GM21619 (cell line): ENCODE measurements around the gene PPP1R12C.
A peak's percentile ranks its signal among the peaks of the same experiment; 100 is the strongest.

Experiments
- ATAC-seq: cut with Tn5 transposase; IDR thresholded peaks from one replicate; pipeline ENCODE4 v1.9.1; 2021; ENCODE audit not compliant: unreplicated experiment

The PPP1R12C gene

DNA sequence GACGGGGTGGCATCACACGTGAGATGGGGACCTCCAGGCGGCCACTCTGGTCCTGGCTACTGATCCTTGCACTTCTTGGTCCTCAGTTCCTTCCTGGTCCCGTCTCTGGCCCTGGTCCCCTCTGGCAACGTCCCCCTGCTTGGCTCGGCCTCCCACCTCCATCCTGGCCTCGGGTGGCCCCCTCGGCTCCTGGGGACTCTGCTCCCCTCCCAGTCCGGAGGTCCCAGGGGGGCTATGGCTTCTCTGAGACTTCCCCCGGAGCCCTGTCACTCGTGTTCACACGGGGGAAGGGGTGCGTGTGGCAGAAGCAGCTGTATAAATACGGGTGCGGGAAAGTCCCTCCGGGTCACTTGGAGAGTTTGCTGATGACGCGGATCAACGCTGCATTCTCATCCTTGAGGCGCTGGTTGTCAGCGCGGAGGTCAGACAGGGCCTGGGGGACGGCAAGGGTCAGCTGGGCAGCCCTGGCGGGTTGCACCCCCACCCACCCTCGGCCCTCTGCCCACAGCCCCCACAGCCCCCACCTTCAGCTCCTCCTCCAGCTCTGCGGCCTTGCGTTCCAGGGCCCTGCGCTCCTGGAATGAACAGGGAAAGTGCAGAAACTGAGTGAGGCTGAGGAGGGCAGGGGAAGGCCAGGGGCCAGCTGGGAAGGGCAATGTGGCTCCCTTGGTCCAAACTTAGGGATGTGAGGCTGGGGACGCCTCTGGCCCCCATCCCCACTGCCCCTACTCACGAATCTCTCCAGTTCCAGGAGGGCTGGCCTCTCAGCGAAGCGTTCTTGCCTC, 26.1 kb downstream of the PPP1R12C start:
- ATAC-seq, result no peak

DNA sequence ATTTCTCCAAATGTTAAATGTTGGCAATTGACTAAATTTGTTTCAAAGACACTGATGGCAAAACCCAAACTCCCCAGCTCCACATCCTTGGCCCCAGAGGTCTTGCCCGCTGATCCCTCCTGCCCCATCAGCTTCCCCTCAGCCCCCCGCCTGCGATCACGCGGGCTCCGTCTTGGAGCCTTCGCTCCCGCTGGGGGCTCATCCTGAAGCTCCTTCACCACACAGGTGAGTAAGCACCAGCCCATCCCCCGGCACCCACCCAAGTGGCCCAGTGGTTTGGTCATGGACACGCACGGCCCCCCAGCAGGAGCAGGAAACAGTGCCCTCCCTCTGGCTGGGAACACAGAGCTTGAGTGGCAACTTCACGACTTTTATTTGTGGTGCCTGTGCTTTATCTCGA, 26.9 kb downstream of the PPP1R12C start:
- no peak for ATAC-seq

DNA sequence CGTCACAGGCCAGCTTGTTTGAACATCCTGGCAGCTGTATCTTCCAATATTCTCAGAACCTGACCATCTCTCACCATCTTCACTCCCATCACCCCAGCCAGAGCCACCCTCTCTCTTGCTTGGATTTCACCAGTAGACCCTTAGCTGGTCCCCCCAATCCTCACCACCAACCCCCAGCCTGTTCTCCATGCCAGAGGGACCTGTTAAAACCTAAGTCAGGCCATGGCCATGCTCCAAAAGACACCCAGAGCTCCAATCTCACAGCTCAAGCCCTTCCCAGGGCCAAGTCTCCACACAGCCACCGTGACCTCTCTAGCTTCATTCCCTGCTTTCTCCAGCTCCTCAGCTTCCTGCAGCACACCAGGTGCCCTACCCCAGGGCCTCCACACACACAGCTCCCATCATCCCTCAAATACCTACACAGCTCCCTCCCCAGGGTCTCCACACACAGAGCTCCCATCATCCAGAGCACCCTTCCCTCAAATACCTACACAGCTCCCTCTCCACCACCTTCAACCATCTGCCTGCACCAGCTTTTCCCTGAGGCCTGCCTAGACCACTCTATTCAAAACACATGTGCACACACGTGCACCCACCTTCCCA, 28.0 kb downstream of the PPP1R12C start:
- no peak for ATAC-seq

DNA sequence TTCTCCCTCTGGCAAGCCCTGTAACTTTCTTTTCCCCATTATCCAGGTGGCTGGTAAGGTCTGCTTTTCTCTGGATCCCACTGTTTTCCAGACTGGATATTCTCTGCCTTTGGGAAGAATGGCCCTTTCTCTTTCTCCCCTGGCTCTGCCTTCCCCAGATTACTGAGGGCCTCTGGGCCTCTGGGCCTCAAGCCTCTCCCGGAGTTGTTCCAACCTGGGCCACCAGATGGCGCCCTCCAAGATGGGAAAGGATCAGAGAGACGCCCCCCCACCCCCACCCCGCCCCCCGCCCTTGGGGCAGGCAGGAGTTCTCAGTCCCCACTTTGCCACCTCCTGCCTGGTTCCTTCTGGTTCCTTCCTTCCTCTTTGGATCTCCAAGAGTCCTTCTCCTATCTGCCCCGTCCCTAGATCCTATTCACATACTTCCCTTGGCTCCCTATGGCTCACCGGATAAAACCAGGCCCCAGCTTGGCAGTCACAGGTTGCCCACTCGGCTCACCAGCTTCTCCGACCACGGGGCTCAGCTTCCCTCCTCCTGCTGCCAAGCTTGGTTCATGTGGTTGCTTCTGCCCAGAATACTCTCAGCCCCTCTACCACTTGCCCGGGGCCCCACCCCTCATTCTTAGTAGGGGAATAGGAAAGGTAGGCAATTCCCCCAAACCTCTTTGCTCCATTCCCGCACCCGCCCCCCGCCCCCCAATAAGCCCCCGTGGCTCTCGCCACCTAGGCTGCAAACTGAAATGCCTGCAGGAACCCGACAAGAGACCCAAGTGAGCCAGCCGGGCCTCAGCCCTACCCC, 28.7 kb downstream of the PPP1R12C start:
- no peak for ATAC-seq

DNA sequence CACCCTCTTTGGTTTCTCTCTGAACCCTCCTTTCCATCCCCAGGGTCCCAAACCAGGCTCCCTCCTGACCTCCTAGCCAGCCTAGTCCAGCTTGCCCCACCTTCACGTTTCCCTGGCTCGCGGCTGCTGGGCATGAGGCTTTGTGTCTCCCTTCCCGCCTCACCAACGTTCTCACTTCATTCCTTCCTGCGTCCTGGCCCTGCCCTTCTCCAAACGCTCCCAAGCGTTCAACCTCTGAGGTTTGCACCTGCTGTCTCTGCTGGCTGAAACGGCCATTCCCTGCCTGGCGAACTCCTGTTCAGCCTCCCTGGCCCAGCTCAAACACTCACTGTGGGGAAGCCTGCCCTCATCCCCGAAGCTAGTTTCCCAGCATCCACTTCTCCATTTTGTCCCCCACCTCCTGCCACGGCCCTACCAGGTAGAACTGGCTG, 29.4 kb downstream of the PPP1R12C start:
- no peak for ATAC-seq

DNA sequence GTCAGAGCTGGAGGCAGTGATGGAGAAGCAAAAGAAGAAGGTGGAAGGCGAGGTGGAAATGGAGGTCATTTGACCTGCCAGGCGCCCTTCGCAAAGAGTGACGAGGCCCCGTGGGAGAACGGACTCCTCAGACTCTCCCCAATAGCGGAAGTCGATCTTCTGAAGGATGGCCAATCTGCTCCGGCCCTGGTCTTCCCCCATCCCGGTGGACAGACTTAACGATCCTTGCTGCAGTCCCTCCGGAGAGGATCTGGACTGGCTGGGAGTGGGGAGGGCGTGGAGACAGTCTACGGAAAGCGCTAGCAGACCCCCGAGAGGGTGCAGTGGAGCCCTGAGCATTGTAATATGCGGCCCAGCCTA, 29.9 kb downstream of the PPP1R12C start:
- no peak for ATAC-seq

DNA sequence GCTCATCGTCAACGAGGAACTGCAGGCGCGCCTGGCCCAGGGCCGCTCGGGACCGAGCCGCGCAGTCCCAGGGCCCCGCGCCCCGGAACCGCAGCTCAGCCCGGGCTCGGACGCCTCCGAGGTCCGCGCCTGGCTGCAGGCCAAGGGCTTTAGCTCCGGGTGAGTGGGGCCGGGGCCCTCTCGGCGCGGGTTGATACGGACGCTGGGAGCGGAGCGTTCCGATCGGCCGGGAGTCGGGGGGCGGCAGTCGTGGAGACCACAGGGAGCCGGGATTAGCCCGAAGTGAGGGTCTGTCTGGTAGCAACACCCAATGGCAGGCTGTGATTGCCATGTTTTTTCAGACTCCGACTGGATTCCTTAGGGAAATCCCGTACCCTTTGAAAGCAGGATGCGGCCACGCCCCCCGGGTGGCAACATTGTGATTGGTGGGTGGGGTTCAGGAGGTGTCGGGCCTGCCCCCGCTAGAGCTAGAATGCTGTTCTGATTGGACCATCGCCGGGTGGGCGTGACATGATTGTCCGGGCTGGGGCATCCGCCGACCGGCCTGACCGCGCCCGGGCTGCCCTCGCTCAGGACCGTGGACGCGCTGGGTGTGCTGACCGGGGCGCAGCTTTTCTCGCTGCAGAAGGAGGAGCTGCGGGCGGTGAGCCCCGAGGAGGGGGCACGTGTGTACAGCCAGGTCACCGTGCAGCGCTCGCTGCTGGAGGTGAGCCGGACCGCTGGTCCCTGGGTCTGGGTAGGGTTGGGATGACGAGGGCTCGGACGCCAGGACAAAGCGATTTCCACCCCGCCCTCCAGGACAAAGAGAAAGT, 30.5 kb downstream of the PPP1R12C start:
- ATAC-seq, result peak; percentile 46

DNA sequence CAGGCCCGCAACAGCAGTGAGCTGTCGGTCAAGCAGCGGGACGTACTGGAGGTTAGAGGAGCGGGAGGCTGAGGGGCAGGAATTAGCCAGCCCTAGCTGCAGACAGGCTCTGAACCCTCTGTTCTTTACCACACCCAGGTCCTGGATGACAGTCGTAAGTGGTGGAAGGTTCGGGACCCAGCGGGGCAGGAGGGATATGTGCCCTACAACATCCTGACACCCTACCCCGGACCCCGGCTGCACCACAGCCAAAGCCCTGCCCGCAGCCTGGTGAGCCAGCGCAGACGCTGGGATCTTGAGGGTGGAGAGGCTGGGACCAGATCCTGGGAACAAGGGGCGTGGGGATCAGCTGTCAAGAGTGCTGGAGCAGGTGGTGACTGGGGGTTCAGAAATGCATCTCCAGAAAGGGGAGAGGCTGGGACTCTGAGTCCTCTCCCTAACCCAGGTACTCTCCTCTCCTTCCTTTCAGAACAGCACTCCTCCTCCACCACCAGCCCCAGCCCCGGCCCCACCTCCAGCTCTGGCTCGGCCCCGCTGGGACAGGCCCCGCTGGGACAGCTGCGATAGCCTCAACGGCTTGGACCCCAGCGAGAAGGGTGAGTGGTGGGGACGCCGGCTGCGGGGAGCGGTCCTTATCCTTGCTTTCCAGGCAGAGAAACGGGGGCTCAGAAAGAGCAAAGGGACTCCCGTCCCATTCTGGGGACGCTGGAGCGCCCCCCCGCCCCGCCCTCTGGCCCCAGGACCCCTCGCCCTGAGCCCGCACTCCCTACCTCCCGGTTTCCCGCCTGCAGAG, 31.3 kb downstream of the PPP1R12C start:
- ATAC-seq, result no peak

DNA sequence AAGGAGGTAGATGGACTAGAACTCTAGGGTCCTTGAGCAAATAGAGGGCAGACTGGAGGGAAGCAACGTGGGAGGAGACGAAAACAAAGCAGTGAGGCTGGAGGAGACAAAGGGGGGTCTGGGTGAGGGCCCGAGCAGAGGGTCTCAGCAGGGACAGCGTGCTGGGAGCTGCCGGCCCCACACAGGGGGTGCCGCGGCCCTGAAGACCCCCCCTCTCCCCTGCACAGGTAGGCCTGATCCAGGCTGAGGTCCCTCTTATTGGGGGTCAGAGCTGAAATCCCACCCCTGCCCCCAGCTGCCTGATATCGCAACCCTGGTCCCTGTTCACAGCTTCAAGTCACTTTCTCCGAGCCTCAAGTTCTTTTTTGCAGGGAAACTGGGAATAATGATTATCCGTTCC, 33.0 kb downstream of the PPP1R12C start:
- no peak for ATAC-seq

DNA sequence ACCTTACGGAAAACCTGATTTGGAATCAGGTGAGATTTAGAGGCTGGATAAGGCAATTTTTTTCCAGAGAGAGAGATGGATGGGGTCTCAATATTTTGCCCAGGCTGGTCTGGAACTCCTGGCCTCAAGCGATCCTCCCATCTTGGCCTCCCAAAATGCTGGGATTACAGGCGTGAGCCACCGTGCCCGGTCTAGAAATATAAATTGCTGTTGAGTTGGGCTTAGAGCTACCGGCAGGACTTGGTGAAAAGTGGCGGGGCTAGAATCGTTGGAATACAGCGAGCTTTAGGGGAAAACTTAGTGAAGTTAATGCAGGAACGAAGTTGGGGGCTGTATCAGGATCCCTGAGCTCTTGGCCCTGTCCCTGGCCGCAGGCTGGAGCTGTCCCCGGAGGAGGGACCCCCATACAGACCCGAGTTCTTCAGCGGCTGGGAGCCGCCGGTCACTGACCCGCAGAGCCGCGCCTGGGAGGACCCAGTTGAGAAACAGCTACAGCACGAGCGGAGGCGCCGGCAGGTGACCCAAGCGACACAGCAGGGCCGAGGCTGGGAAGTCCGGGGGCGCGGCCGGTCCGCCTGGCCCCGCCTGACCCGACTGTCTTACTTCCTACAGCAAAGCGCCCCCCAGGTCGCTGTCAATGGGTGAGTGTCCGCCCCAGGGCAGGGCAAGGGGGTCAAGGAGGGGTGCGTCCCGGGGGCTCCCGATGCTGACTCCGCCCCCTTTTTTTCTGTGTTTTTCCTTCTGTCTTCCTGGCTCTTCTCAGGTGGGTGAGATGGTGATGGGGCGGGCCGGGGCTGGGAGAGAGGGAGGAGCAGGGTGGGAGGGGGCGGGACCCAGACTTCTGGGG, 34.2 kb downstream of the PPP1R12C start:
- no peak for ATAC-seq

DNA sequence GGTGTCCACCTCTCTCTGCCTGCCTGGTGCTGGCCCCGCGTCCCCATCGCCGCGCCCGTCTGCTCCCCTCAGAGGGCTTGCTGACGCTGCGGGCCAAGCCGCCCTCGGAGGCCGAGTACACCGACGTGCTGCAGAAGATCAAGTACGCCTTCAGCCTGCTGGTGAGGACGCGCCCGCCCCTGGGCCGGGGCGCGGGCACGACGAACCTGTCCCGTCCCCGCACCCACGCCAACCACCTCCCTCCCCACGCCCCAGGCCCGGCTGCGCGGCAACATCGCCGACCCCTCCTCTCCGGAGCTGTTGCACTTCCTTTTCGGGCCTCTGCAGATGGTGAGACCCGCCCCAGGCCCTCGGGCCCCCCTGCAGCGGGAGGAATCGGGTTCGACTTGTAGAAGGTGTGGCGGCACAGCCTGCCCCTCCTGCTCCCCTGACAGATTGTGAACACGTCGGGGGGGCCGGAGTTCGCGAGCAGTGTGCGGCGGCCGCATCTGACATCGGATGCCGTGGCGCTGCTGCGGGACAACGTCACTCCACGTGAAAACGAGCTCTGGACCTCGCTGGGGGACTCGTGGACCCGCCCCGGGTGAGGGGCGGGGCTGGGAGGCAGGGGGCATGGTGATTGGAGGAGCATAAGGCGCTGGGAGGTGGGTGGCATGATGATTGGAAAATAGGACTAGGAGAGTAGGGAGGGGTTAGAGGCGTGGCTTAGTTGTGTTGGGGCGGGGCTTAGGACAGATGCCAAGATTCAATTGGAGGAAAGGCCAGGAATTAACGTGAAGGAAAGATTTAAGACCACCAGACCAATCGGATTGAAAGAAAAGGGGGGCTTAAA, 35.2 kb downstream of the PPP1R12C start:
- no peak for ATAC-seq

DNA sequence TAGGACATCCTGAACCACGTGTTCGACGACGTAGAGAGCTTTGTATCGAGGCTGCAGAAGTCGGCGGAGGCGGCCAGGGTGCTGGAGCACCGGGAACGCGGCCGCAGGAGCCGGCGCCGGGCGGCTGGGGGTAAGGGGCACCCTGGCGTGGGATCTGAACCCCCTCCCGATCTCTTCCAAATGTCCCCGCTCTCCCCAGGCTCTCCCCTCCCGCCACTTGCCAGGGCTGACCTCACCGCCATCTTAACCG, 35.7 kb downstream of the PPP1R12C start:
- no peak for ATAC-seq

DNA sequence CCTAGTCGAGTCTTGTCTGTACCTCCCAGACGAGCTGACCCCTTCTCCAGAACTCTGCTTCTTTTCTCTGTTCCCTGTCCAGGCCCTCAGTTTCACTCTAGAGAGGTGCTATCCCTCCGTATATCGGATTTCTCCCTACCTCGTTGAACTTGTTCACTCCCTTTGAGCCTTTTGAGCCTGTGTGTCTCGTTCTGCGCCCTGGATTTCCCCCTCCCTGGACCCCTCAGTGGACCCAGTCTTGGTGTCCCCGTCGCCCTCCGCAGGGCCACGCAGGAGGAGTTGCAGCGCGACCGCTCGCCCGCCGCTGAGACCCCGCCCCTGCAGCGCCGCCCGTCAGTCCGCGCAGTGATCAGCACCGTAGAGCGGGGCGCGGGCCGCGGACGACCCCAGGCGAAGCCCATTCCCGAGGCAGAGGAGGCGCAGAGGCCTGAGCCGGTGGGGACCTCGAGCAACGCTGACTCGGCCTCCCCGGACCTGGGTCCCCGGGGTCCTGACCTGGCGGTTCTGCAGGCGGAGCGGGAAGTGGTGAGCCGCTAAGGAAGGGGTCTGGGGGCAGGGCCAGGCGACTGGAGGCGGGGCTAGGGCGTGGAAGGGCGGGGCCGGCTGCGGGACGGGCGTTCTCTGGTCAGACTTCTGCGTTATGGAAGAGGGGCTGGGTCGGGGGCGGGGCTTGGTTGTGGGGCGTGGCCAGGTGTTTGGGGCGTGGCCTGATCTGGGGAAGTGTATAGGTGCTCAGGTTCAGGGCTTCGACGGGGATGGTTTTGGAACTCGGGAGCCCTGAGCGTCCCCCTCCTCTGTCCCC, 36.3 kb downstream of the PPP1R12C start:
- ATAC-seq, result peak; percentile 62

DNA sequence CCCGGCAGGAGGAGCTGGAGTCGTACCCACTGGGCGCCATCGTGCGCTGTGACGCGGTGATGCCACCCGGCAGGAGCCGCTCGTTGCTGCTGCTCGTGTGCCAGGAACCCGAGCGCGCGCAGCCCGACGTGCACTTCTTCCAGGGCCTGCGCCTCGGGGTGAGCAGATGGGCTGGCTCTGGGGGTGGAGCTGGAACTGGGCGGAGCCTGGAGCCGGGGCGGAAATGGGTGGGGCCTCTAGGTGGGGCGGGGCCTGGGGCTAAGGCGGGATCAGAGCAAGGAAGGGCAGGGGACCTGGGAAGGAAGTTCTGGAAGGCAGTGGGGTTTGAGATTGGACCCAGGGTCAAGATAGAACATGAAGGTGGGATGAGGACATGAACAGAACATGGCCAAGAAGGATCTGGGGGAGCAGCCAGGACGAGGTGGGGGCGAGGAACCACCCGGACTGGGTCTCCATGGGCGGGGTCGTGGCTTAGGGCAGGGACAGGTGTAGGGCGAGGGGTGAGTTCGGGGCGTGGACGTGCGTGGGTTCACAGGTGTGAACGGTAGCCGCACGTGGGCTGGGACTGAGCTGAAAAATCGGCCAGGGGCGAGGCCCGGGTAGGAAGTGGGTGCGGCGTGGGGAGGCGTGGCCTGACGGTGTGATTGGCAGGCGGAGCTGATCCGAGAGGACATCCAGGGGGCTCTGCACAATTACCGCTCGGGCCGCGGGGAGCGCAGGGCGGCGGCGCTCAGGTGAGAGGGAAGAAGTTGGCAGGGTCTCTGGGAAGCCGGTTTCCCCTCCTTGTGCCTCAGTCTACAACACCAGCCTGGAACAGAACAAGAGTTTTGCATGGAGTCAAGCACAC, 37.1 kb downstream of the PPP1R12C start:
- ATAC-seq, result no peak

DNA sequence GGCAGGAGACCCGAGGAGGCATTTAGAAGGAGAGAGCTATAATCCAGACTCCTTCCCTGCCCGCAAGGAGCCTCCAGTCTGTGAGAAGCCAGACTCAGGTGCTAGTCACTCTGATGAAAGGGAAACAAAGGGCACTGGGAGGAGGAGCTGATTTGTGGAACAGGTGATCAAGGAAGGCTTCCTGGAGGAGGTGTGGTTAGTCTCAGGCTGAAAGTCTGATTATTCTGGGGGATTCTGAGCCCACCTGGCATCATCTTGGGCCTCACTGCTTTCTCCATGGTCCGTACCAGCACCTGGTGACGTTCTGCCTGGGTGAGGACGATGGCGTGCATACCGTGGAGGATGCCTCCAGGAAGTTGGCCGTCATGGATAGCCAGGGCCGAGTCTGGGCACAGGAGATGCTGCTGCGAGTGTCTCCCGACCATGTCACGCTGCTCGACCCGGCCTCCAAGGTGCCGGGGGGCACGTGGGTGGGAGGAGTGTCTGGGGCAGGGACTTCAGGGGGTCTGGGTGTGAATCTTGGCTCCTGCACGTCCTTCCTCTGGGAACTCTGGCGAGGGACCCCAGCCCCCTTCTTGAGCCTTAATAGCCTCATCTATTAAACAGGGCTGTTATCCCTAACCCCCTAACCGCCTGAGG, 37.9 kb downstream of the PPP1R12C start:
- ATAC-seq, result no peak

DNA sequence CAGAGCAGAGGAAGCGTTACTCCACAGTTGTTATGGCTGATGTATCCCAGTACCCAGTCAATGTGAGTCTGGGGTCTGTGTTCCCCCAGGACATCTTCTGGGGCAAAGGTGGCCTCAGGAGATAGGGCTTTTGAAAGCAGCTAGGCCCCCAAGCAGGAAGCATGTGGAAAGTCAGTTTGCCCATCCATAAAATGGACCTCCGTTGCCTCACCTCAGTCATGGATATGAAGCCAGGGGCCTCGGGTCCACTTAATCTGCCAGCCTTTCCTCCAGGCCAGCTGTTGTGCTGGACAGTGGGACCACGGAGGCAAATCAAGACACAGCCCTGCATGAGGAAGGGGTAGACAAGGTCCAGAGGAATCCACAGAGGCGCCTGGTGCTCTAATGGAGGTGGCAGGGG, 38.4 kb downstream of the PPP1R12C start:
- ATAC-seq, result no peak

DNA sequence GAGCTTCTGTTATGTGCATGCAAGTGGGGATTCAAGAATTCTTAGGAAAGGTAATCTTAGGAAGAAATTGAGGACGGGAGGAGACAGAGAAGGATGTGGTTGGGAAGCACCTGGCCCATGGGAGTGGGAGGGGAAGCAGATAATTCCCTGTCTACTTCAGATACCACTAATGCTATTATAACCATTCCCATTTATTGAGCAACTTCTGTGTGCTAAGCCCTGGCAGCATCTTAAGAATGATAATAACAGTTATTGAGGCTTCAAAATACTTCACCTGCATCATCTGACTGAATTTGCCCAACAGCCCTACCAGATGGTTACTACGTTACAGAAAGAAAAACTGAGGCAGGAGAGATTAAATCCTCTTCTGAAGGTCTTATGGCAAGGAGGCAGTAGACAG, 40.3 kb downstream of the PPP1R12C start:
- no peak for ATAC-seq
